Measurements from ENCODE around the gene SCML2. TPM values are rescaled to one million over a fixed set of nuclear protein-coding genes. Genes with fewer than 3 reads are reported as not detected.

The SCML2 gene
- total and polyA plus RNA-seq, 2 of the 13 experiments (the other 11 are each of a cell fraction or from before 2014, with no cell fraction given): 5.1 to 7.6 TPM

DNA sequence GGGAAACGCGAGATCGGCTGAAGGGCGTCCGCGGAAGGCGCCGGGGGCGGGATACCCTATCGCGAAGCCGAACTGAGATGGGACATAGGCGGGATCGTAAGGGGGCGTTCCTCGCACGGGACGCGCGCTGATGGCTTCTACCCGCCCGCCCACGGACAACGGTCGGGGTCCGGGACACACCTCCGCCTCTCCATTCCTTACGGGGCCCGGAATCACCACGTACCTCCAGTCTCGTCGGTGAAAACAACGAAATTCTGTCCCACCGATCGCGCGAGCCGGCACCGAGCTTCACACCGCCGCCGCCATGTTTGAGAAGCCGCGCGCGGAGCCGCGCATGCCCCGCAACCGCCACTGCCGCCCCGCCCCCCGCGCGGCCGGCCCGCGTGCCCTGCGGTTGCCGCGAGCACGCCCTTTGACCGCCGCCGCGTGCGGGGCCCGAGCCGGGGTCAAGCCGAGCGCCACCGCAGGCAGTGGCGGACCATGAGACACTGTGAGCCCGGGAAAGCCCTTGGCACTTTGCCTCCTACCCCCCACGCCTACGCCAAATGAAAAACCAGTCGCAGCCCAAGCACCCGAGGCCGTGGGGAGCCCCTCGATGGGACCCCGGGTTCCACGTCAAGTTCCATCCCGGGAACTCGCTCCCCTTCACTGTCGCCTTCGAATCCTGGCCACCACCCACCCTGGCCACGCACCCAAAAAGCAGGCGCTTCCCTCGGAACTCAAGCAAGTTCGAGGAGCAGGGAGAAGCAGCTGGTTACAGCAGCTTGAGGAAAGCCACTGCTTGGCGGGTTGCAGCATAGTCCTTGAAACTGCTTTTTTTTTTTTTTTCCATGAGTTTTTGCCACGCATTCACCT is at the start of gene SCML2 (continued):
- TF ChIP-seq, protein P1, sequence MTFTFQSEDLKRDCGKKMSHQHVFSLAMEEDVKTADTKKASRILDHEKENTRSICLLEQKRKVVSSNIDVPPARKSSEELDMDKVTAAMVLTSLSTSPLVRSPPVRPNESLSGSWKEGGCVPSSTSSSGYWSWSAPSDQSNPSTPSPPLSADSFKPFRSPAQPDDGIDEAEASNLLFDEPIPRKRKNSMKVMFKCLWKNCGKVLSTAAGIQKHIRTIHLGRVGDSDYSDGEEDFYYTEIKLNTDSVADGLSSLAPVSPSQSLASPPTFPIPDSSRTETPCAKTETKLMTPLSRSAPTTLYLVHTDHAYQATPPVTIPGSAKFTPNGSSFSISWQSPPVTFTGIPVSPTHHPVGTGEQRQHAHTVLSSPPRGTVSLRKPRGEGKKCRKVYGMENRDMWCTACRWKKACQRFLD (CRISPR knock-in tag; IDR thresholded peaks at IDR 0.05; ENCODE audit: borderline replicate concordance): no peak
- TF ChIP-seq NR2F1 (CRISPR knock-in tag; IDR thresholded peaks at IDR 0.05) (peak; percentile 22 to 76; a peak in 2 of 4 replicates), ZNF24 (IDR thresholded peaks at IDR 0.05) (no peak), ZNF567 (CRISPR knock-in tag; IDR thresholded peaks at IDR 0.05; ENCODE audit: borderline replicate concordance) (no peak), FOXJ3 (CRISPR knock-in tag; IDR thresholded peaks at IDR 0.05; ENCODE audit: borderline replicate concordance) (no peak), PCBP1 (IDR thresholded peaks at IDR 0.05; ENCODE audit: borderline replicate concordance, low read depth, low read length) (no peak), PRDM15 (CRISPR knock-in tag; IDR thresholded peaks at IDR 0.05) (0 out of 2 replicates have a peak, but pooled peaks have one; percentile 10), CBFB (CRISPR knock-in tag; IDR thresholded peaks at IDR 0.05) (no peak), ZNF562 (CRISPR knock-in tag; IDR thresholded peaks at IDR 0.05; ENCODE audit: borderline replicate concordance) (peak; percentile 68; the same call in 1 of the 2 replicates), ZSCAN20 (CRISPR knock-in tag; IDR thresholded peaks at IDR 0.05; ENCODE audit: borderline replicate concordance) (no peak), AGO2 (optimal IDR thresholded peaks at IDR 0.05; ENCODE audit: low read depth, low read length) (no peak), ZNF3 (CRISPR knock-in tag; IDR thresholded peaks at IDR 0.05) (no peak), NAIF1 (CRISPR knock-in tag; IDR thresholded peaks at IDR 0.05; ENCODE audit: borderline replicate concordance) (no peak), SAP130 (CRISPR knock-in tag; IDR thresholded peaks at IDR 0.05; ENCODE audit: low read depth) (peak; percentile 6; the same call in 1 of the 2 replicates), IKZF5 (CRISPR knock-in tag; IDR thresholded peaks at IDR 0.05) (no peak)
- TF ChIP-seq, protein P2, sequence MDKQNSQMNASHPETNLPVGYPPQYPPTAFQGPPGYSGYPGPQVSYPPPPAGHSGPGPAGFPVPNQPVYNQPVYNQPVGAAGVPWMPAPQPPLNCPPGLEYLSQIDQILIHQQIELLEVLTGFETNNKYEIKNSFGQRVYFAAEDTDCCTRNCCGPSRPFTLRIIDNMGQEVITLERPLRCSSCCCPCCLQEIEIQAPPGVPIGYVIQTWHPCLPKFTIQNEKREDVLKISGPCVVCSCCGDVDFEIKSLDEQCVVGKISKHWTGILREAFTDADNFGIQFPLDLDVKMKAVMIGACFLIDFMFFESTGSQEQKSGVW (CRISPR knock-in tag; IDR thresholded peaks at IDR 0.05; ENCODE audit: borderline replicate concordance): no peak
- TF ChIP-seq, protein P3, sequence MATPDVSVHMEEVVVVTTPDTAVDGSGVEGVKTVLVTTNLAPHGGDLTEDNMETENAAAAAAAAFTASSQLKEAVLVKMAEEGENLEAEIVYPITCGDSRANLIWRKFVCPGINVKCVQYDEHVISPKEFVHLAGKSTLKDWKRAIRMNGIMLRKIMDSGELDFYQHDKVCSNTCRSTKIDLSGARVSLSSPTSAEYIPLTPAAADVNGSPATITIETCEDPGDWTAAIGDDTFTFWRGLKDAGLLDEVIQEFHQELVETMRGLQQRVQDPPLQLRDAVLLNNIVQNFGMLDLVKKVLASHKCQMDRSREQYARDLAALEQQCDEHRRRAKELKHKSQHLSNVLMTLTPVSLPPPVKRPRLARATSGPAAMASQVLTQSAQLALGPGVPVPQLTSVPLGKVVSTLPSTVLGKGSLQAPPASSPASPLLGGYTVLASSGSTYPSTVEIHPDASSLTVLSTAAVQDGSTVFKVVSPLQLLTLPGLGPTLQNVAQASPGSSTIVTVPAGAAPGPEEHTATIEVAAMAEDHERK (CRISPR knock-in tag; IDR thresholded peaks at IDR 0.05; ENCODE audit: low read depth): no peak
- TF ChIP-seq, protein P4, sequence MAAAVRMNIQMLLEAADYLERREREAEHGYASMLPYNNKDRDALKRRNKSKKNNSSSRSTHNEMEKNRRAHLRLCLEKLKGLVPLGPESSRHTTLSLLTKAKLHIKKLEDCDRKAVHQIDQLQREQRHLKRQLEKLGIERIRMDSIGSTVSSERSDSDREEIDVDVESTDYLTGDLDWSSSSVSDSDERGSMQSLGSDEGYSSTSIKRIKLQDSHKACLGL (CRISPR knock-in tag; IDR thresholded peaks at IDR 0.05): peak; percentile 27; the same call in 1 of the 2 replicates

Measured in HepG2 (cell line).